ENCODE results near the gene FAM131B.
A peak's percentile ranks its signal among the peaks of the same experiment; 100 is the strongest.

Gene FAM131B

GRCh38 chr7:143383642-143383957 is 21.1 kb upstream of the FAM131B start:
- FAIRE-seq = no peak
- no peak for DNase-seq (ENCODE audit: low spot score)

- DNase-seq (ENCODE audit: low spot score) = no peak
- no peak for FAIRE-seq
These were observed 20.5 kb upstream of the FAM131B start for GRCh38 chr7:143382791-143383641.

GRCh38 chr7:143382126-143382790 is 19.7 kb upstream of the FAM131B start:
- DNase-seq (ENCODE audit: low spot score) (no peak), FAIRE-seq (no peak)

- no peak for FAIRE-seq
These were observed 19.1 kb upstream of the FAM131B start for GRCh38 chr7:143381427-143382125.

GRCh38 chr7:143380646-143381426 is 18.3 kb upstream of the FAM131B start, which contains the start of gene ZYX:
TSS of gene ZYX (plus strand) at chr7:143381345. CDS start at chr7:143381572, 227 bp downstream.
- FAIRE-seq (no peak), DNase-seq (ENCODE audit: low spot score) (peak; percentile 92)

More at GRCh38 chr7:143381427-143382125, 19.1 kb upstream of the FAM131B start:
- peak; percentile 44 for DNase-seq (ENCODE audit: low spot score)

GRCh38 chr7:143380260-143380645 is 17.7 kb upstream of the FAM131B start:
- FAIRE-seq (no peak), DNase-seq (ENCODE audit: low spot score) (peak; percentile 73)

- FAIRE-seq (no peak), DNase-seq (ENCODE audit: low spot score) (no peak)
These were observed 17.2 kb upstream of the FAM131B start for GRCh38 chr7:143379611-143380259.

- FAIRE-seq (no peak), DNase-seq (ENCODE audit: low spot score) (no peak)
These were observed 13.9 kb upstream of the FAM131B start for GRCh38 chr7:143376396-143376795.

GRCh38 chr7:143375298-143376034 is 13.0 kb upstream of the FAM131B start:
- FAIRE-seq (no peak), DNase-seq (ENCODE audit: low spot score) (peak; percentile 8)

GRCh38 chr7:143374561-143374960 is 12.0 kb upstream of the FAM131B start:
- no peak for DNase-seq (ENCODE audit: low spot score)
- FAIRE-seq = no peak

- FAIRE-seq (no peak), DNase-seq (ENCODE audit: low spot score) (no peak)
These were observed 10.8 kb upstream of the FAM131B start for GRCh38 chr7:143373255-143373794.

- DNase-seq (ENCODE audit: low spot score) (no peak), FAIRE-seq (no peak)
These were observed 9.6 kb upstream of the FAM131B start for GRCh38 chr7:143372070-143372469.

- FAIRE-seq (no peak), DNase-seq (ENCODE audit: low spot score) (no peak)
These were observed 7.5 kb upstream of the FAM131B start for GRCh38 chr7:143369678-143370651.

- no peak for DNase-seq (ENCODE audit: low spot score)
- no peak for FAIRE-seq
These were observed 5.9 kb upstream of the FAM131B start for GRCh38 chr7:143368387-143368786.

- FAIRE-seq (no peak), DNase-seq (ENCODE audit: low spot score) (peak; percentile 80)
These were observed 5.5 kb upstream of the FAM131B start for GRCh38 chr7:143367972-143368371.

- FAIRE-seq = no peak
- no peak for DNase-seq (ENCODE audit: low spot score)
These were observed 764 bp upstream of the FAM131B start for GRCh38 chr7:143363016-143363937.

- FAIRE-seq (no peak), DNase-seq (ENCODE audit: low spot score) (peak; percentile 14)
These were observed 872 bp downstream of the FAM131B start for GRCh38 chr7:143361552-143362130.
